SJCRH30 (cell line): ENCODE data around the gene ACMSD. TPM values are rescaled to one million over a fixed set of nuclear protein-coding genes. Genes with fewer than 3 reads are reported as not detected.
"Not testable (repeated sequence)": the region's sequence is repeated elsewhere in the genome, so short reads cannot be mapped to it uniquely, and the experiment has no call there.

Experiments used
- DNase-seq, 2 experiments: peaks; one replicate each; pipeline ENCODE4 v3.0.0-alpha.2; 2015 to 2020
- H3K27ac ChIP-seq: fragments of 250-450 bp; sonication (Bioruptor Pico); 2 replicates; pipeline ENCODE4 v1.5.1; 2020; ENCODE audit warnings: mild to moderate bottlenecking, moderate library complexity
- H3K27me3 ChIP-seq: fragments of 250-450 bp; sonication (Bioruptor Pico); 2 replicates; pipeline ENCODE4 v1.5.1; 2020; ENCODE audit warnings: mild to moderate bottlenecking, moderate library complexity
- H3K36me3 ChIP-seq: fragments of 250-450 bp; sonication (Bioruptor Pico); 2 replicates; pipeline ENCODE4 v1.5.1; 2020; ENCODE audit warnings: mild to moderate bottlenecking, moderate library complexity
- H3K4me1 ChIP-seq: fragments of 250-450 bp; sonication (Bioruptor Pico); 2 replicates; pipeline ENCODE4 v1.5.1; 2020; ENCODE audit warnings: mild to moderate bottlenecking, moderate library complexity
- H3K4me3 ChIP-seq: fragments of 250-450 bp; sonication (Bioruptor Pico); 2 replicates; pipeline ENCODE4 v1.5.1; 2020; ENCODE audit warnings: mild to moderate bottlenecking, moderate library complexity
- H3K9me3 ChIP-seq: fragments of 250-450 bp; sonication (Bioruptor Pico); replicated peaks from 2 replicates; pipeline ENCODE4 v1.5.1; 2020; ENCODE audit warnings: mild to moderate bottlenecking, moderate library complexity
- total RNA-seq: library from RNA; depleted of rRNA; stranded (reverse); fragments of >200 nt; shearing (Covaris generic); gene quantifications from 2 replicates; pipeline ENCODE4 v1.2.3, GENCODE V29; 2014

Gene ACMSD
- total RNA-seq, 1 experiment from 2014 or later: not detected

DNA sequence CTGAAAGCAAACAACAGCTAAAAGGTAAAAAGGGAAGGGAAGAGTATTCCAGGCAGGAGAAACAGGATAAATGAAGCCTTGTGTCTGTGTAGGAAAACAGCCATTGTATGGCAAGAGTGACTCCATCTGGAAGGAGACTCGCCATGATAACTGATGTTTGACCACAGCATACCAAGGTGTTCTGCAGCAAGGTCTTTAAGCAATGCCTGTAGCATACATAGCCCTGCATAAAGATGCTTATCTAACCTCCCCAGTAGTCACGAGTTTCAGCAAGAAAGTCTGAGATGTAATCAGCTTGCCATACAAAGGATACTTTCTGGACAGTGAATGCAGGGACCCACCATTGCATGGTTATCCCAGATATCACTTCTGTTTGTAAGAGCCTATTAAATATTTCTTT is 68.3 kb downstream of the ACMSD start:
- Histone ChIP-seq H3K4me3 (no peak overlapping the region), H3K27ac (no peak overlapping the region), H3K4me1 (no peaks in the 10 kb centered on the region), H3K9me3 (peaks cover 6% of the 10 kb centered on the region; the same call in 1 of the 2 replicates), H3K27me3 (no peaks in the 10 kb centered on the region), H3K36me3 (no peaks in the 10 kb centered on the region)
- DNase-seq: no peak

DNA sequence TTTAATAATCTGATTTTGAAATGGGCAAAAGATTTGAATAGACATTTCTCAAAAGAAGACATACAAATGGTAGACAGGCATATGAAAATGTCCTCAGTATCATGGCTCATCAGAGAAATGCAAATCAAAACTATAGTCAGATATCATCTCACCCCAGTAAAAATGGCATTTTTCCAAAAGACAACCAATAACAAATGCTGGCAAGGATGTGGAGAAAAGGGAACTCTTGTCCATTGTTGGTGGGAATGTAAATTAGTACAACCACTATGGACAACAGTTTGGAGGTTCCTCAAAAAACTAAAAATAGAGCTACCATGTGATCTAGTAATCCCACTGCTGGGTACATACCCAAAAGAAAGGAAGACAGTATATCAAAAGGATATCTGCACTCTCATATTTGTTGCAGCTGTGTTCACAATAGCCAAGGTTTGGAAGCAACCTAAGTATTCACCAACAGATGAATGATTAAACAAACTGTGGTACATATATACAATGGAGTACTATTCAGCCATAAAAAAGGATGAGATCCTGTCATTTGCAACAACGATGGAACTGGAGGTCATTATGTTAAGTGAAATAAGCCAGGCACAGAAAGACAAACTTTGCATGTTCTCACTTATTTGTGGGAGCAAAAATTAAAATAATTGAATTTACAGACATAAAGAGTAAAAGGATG is 69.2 kb downstream of the ACMSD start:
- H3K4me3 ChIP-seq, H3K27me3 ChIP-seq, H3K36me3 ChIP-seq, H3K9me3 ChIP-seq, H3K4me1 ChIP-seq, DNase-seq, H3K27ac ChIP-seq: not testable (repeated sequence)

GRCh38 chr2:134910763-134911399 is 72.5 kb downstream of the ACMSD start:
- Histone ChIP-seq H3K4me1 (no peaks in the 10 kb centered on the region), H3K27ac (no peak overlapping the region), H3K9me3 (peaks cover 6% of the 10 kb centered on the region; the same call in 1 of the 2 replicates), H3K4me3 (no peak overlapping the region), H3K27me3 (no peaks in the 10 kb centered on the region), H3K36me3 (no peaks in the 10 kb centered on the region)
- DNase-seq: no peak

DNA sequence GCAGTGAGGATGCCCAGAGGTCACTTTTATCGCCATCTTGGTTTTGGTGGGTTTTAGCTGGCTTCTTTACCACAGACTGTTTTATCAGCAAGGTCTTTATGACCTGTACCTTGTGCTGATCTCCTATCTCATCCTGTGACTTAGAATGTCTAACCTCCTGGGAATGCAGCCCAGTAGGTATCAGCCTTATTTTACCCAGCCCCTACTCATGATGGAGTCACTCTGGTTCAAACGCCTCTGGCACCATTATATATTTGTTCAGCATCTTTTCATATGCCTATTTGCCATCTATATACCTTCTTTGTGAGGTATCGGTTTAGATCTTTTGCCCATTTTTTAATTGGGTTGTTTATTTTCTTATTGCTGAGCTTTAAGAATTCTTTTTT is 73.0 kb downstream of the ACMSD start:
- Histone ChIP-seq H3K36me3 (no peaks in the 10 kb centered on the region), H3K4me3 (no peak overlapping the region), H3K9me3 (peaks cover 6% of the 10 kb centered on the region; the same call in 1 of the 2 replicates), H3K27me3 (no peaks in the 10 kb centered on the region), H3K27ac (no peak overlapping the region), H3K4me1 (no peaks in the 10 kb centered on the region)
- DNase-seq: no peak

DNA sequence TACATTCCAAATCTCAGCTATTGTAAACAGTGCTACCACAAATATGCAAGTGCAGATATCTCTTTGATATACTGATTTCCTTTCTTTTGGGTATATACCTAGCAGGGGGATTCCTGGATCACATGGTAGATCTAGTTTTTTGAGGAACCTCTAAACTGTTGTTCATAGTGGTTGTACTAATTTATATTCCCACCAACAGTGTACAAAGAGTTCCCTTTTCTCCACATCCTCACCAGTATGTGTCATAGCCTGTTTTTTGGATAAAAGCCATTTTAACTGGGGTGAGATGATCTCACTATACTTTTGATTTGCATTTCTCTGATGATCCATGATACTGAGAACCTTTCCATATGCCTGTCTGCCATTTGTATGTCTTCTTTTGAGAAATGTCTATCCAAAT is 73.9 kb downstream of the ACMSD start:
- H3K9me3 ChIP-seq: peaks cover 6% of the 10 kb centered on the region; the same call in 1 of the 2 replicates
- no peaks in the 10 kb centered on the region for H3K4me1 ChIP-seq
- no peaks in the 10 kb centered on the region for H3K36me3 ChIP-seq
- H3K4me3 ChIP-seq: no peak overlapping the region
- no peak overlapping the region for H3K27ac ChIP-seq
- DNase-seq: no peak
- no peaks in the 10 kb centered on the region for H3K27me3 ChIP-seq

DNA sequence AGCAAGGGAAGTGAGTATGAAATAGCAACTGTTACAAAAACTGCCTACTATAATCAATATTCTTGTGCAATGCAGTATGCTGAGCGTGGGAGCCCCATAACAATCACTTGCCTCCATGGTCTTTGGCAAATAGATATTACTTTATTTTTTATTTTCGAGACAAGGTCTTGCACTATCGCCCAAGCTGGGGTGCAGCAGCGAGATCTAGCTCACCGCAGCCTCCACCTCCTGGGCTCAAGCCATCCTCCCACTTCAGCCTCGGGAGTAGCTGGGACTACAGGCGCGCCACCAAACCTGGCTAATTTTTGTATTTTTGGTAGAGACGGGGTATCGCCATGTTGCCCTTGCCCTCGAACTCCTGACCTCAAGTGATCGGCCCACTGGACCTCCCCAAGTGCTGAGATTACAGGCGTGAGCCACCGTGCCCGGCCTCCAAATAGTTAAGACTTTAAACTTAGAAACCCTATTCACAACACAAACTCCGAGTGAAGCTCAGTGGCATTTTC is 79.0 kb downstream of the ACMSD start:
- peaks cover 11% of the 10 kb centered on the region for H3K36me3 ChIP-seq
- peak overlapping the region; percentile 95 for H3K4me3 ChIP-seq
- H3K9me3 ChIP-seq: no peaks in the 10 kb centered on the region
- peak overlapping the region; percentile 98 for H3K27ac ChIP-seq
- H3K4me1 ChIP-seq: peaks cover 9% of the 10 kb centered on the region; the same call in 1 of the 2 replicates
- peak; percentile 10 to 28 for DNase-seq
- H3K27me3 ChIP-seq: no peaks in the 10 kb centered on the region

DNA sequence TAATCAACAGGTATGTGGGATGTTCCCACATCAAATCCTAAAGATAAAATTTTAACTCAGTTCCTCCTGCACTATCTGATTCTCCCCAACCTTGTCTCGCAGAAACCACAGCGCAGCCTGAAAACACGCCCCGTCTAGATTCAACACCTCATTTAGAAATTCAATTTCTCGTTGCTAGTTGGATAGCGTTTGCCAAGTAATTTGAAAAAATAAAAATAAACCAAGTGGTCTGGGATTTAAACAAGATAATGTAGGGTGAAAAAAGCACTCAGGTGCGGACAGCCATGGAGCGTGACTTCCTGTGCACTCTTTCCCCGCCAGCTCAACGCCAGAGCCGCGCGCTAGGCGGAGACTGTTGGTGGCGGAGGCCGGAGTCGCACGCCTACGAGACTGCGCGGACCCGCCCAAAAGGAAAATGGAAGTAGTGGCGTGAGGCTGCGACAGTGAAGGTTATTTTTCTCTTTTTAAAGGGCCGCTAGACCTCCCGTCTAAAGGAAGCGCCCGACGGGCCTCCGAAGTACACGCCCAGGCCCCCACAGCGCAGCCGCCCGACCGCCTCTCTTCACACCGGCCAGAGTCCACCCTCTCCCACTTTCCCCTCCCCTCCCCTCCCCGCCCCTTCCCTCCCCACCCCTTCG is 79.6 kb downstream of the ACMSD start:
- H3K27ac ChIP-seq: peak overlapping the region; percentile 98
- no peaks in the 10 kb centered on the region for H3K27me3 ChIP-seq
- DNase-seq: no peak
- H3K4me1 ChIP-seq: peaks cover 9% of the 10 kb centered on the region; the same call in 1 of the 2 replicates
- H3K36me3 ChIP-seq: peaks cover 11% of the 10 kb centered on the region
- H3K9me3 ChIP-seq: no peaks in the 10 kb centered on the region
- peak overlapping the region; percentile 95 for H3K4me3 ChIP-seq

GRCh38 chr2:134918526-134919340 is 80.3 kb downstream of the ACMSD start, which contains the start of gene CCNT2:
TSS of gene CCNT2 (plus strand) at chr2:134918822. CDS start at chr2:134918855, 33 bp downstream.
- Histone ChIP-seq H3K9me3 (no peaks in the 10 kb centered on the region), H3K4me1 (peaks cover 9% of the 10 kb centered on the region; the same call in 1 of the 2 replicates), H3K27me3 (no peaks in the 10 kb centered on the region), H3K36me3 (peaks cover 16% of the 10 kb centered on the region), H3K27ac (peak within 1 kb of the TSS; percentile 98), H3K4me3 (peak within 1 kb of the TSS; percentile 95)
- DNase-seq: peak; percentile 99

DNA sequence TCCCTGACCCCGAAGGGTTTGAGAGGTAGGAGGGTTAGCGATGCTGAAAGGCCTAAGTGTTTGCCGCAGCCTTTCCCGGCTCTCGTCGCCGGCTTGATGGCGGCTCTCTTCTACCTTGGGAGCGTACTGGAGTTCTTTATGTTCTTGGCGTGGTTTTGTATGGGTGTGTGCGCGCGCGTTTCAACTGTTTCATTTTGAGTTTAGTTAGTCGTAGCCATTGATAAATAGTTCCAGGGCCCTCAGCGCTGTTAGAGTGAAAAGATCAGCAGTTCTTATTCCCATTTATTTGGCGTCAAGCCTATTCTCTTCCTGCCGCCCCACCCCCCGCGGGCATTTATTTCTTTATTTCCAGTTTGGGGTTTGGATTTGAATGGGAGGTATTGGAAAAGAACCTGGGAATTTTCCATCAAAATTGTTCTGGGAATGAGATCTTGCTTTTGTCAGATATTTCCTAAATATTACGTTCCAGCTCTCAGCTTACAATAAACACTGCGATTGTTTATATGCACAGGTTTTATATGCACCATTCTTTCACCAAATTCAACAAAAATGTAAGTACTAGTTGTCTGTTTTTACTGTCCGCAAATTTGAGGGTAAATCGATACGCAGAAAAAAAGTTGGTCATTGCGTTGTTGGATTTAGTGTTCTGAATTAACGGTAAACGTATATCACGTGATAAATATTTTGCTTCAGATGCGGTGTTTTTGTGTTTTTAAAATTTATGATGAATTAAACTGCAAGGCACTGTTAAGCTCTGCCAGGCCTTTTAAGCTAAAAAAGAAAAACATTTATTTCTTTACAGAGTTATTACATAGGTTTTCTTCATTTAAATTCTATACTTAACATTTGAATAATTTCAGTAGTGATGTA is 81.2 kb downstream of the ACMSD start:
- H3K27me3 ChIP-seq: no peaks in the 10 kb centered on the region
- no peaks in the 10 kb centered on the region for H3K9me3 ChIP-seq
- H3K36me3 ChIP-seq: peaks cover 21% of the 10 kb centered on the region
- peaks cover 9% of the 10 kb centered on the region; the same call in 1 of the 2 replicates for H3K4me1 ChIP-seq
- peak overlapping the region; percentile 98 for H3K27ac ChIP-seq
- peak overlapping the region; percentile 95 for H3K4me3 ChIP-seq
- DNase-seq: peak; percentile 56 to 67

GRCh38 chr2:134924912-134925311 is 86.5 kb downstream of the ACMSD start:
- DNase-seq: no peak
- Histone ChIP-seq H3K36me3 (peaks cover 46% of the 10 kb centered on the region), H3K4me3 (no peak overlapping the region), H3K27me3 (no peaks in the 10 kb centered on the region), H3K27ac (no peak overlapping the region), H3K4me1 (peaks cover 9% of the 10 kb centered on the region; the same call in 1 of the 2 replicates), H3K9me3 (no peaks in the 10 kb centered on the region)

DNA sequence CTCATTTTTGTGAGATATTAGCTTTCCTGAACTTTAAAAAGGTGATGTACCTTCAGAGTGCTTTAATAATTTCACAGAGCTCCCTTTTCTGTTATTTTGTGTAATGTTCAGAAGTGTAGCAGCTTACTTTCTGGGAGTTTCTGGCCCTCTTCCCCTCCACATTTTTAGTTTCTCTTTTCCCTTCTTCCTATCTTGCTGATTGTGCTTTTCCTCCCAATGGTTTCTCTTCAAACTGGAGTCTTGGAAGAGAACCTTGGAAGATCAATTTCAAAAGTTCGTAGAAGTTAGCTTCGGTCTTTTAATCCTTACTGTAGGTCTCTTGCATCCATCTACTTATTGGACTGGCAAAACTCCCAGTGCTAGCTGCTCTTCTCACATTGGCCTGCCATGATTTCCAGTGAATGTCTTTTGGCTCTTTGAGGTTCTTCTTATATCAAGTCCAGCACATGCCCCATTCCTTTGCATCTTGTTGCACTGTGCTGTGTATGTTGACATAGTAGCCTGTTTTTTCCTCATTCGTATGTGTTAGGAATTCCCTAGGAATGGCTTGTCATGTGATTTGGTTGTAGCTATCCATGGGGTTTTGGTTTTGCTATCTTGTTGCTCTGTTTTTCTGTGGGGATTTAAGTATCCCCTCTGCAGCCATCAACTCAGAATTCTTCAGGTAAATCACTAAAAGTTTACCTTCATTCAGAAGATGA is 88.0 kb downstream of the ACMSD start:
- Histone ChIP-seq H3K36me3 (peaks cover 46% of the 10 kb centered on the region), H3K27me3 (no peaks in the 10 kb centered on the region), H3K4me1 (no peaks in the 10 kb centered on the region), H3K4me3 (no peak overlapping the region), H3K27ac (no peak overlapping the region), H3K9me3 (no peaks in the 10 kb centered on the region)
- no peak for DNase-seq

DNA sequence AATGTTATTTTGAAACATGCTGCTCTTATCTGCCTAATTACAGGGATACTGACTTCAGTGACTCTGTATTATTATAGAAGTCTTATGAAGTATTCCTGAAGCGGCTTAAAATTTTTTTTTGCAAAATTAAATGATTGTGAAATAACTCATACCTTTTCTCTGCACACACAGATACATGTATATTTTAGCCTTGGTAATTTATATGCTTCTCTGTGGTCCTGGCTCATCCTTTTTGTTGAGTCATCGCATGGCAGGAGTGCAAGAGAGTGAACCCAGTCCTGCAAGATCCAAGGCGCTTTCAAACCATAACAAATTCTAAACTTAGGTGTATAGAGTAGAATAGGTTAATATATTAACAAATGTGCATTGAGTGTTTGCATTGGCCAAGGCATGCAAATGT is 88.8 kb downstream of the ACMSD start:
- DNase-seq: no peak
- no peak overlapping the region for H3K27ac ChIP-seq

GRCh38 chr2:134932864-134933526 is 94.6 kb downstream of the ACMSD start:
- peaks cover 47% of the 10 kb centered on the region for H3K36me3 ChIP-seq
- H3K27ac ChIP-seq: no peak overlapping the region
- H3K4me3 ChIP-seq: no peak overlapping the region
- H3K27me3 ChIP-seq: no peaks in the 10 kb centered on the region
- no peaks in the 10 kb centered on the region for H3K4me1 ChIP-seq
- H3K9me3 ChIP-seq: no peaks in the 10 kb centered on the region
- no peak for DNase-seq

More for the DNA sequence above, 88.8 kb downstream of the ACMSD start:
- no peaks in the 10 kb centered on the region for H3K9me3 ChIP-seq
- peaks cover 48% of the 10 kb centered on the region for H3K36me3 ChIP-seq
- no peaks in the 10 kb centered on the region for H3K27me3 ChIP-seq
- H3K4me3 ChIP-seq: no peak overlapping the region
- no peaks in the 10 kb centered on the region for H3K4me1 ChIP-seq
